ENCODE measurements around the gene TIMMDC1. TPM values are rescaled to one million over a fixed set of nuclear protein-coding genes. Genes with fewer than 3 reads are reported as not detected.
"Not testable (repeated sequence)": the region's sequence is repeated elsewhere in the genome, so short reads cannot be mapped to it uniquely, and the experiment has no call there.

Gene TIMMDC1
- polyA plus RNA-seq, 1 experiment, result 52.0 TPM

DNA sequence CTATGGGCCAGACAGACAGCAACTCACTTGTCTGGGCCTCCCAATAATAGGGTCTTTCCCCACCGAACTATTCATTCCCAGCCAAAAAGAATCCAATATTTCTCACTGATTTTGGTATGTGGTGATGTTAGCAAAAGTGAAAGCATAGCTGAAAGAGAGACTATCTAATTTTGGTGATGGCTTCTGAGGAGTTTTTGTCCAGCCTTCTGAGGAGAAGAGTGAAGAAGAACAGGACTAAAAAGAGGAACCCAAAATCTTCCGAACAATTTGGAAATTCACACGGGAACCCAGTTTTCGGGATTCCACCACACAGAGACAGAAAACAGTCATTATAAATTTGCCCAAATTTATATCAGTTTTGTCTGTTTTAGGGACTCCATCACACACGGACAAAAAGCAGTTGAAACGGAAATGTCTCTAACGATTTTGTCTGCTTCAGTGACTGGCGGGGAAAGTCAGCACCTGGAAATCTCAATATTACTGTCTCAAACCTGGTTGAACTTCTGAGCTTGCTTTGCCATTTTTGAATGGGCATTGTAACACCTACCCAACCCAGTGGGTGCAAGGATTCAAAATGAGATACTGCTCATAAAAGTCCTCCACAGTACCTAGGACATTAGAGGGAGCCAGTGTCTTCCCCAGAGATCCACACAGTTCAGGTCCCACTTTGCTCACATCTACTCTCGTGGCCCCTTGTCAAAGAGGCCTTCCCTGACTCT lies 52.0 kb downstream of the TIMMDC1 start:
- no peak for TF ChIP-seq CTCF (IDR thresholded peaks at IDR 0.05; ENCODE audit: insufficient read depth, low read depth, low read length)
- no peak for DNase-seq (ENCODE audit: low read depth)
- Histone ChIP-seq H3K27me3 (ENCODE audit: control insufficient read depth, insufficient read depth, low read length) (no peaks in the 10 kb centered on the region), H3K4me3 (ENCODE audit: low read depth, low read length) (no peak overlapping the region), H3K36me3 (ENCODE audit: control insufficient read depth, insufficient read depth, low read length) (no peaks in the 10 kb centered on the region)
- CTCF ChIA-PET, result no interaction called here
- POLR2A ChIA-PET, result no interaction called here

GRCh38 chr3:119551598-119551997 lies 53.3 kb downstream of the TIMMDC1 start:
- Histone ChIP-seq H3K36me3 (ENCODE audit: control insufficient read depth, insufficient read depth, low read length) (no peaks in the 10 kb centered on the region), H3K27me3 (ENCODE audit: control insufficient read depth, insufficient read depth, low read length) (peaks cover 2% of the 10 kb centered on the region; the same call in 1 of the 2 replicates), H3K4me3 (ENCODE audit: low read depth, low read length) (no peak overlapping the region)
- CTCF ChIA-PET, result interaction anchor here (1.4 kb wide), 1 partner anchor 12 kb away, joined by 5 read pairs; no protein-coding TSS in a partner anchor
- DNase-seq (ENCODE audit: low read depth), result no peak
- TF ChIP-seq CTCF (IDR thresholded peaks at IDR 0.05; ENCODE audit: insufficient read depth, low read depth, low read length), result no peak
- POLR2A ChIA-PET, result no interaction called here

DNA sequence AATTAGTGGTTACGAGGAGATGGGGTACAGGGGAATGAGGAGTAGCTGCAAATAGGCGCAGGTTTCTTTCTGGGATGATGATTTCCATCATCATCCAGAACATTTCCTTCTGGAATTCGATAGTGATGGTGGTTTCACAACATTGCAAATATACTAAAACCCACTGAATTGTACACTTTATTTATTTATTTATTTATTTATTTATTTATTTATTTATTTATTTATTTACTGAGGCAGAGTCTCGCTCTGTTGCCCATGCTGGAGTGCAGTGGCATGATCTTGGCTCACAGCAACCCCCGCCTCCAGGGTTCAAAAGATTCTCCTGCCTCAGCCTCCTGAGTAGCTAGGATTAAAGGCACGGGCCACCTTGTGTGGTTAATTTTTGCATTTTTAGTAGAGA lies 54.6 kb downstream of the TIMMDC1 start:
- H3K27me3 ChIP-seq (ENCODE audit: control insufficient read depth, insufficient read depth, low read length); H3K4me3 ChIP-seq (ENCODE audit: low read depth, low read length); POLR2A ChIA-PET; H3K36me3 ChIP-seq (ENCODE audit: control insufficient read depth, insufficient read depth, low read length); CTCF ChIA-PET; DNase-seq (ENCODE audit: low read depth): not testable (repeated sequence)

DNA sequence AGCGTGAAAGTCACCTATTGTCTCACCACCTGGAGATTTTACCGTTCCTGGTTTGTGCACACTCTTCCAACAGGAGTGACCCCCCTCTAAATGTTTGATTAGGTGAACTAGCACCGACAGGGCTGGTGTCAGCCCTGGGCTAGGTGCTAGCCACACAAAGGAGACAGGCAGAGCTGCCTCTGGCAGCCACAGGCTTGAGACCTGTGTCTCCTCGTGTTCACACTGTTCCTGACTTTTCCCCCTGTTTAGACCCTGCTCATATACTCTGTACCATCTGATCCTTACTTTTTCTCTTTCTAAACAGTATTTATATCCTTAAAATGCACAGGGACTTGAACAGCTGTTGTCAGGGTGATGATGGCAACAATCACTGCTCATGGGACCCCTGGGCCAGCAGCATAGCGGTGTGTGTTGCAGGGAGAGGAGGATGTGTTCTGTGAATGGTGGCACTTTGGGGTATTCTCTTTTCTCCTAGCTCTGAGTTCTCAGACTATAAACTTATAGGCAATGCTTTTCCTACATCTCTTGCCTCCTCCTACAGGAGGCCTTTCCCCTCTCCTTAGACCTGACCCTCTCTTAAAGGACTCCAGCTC lies 55.6 kb downstream of the TIMMDC1 start:
- Histone ChIP-seq H3K36me3 (ENCODE audit: control insufficient read depth, insufficient read depth, low read length) (no peaks in the 10 kb centered on the region), H3K4me3 (ENCODE audit: low read depth, low read length) (no peak overlapping the region), H3K27me3 (ENCODE audit: control insufficient read depth, insufficient read depth, low read length) (peaks cover 4% of the 10 kb centered on the region)
- no peak for TF ChIP-seq CTCF (IDR thresholded peaks at IDR 0.05; ENCODE audit: insufficient read depth, low read depth, low read length)
- no peak for DNase-seq (ENCODE audit: low read depth)
- POLR2A ChIA-PET, result no interaction called here
- CTCF ChIA-PET, result no interaction called here

DNA sequence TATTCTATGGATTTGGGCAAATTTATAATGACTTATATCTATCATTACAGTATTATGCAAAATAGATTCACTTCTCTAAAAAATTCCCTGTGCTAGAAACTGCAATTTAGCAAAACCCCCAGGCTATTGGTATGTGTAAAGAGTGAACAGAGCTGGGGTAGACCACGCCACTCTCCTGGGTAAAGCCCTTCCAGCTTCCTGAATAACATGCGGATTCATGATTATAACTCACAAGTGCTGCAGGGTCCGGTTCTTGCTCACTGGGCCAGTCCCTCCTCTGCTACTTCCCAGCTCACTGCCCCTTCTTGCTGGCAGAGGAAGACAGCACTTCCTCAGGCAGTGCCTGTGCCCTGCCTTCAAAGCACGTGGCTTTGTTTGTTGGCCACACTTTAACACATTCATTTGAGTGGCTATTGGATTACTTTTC lies 57.0 kb downstream of the TIMMDC1 start:
- POLR2A ChIA-PET, result no interaction called here
- Histone ChIP-seq H3K27me3 (ENCODE audit: control insufficient read depth, insufficient read depth, low read length) (peaks cover 4% of the 10 kb centered on the region), H3K4me3 (ENCODE audit: low read depth, low read length) (no peak overlapping the region), H3K36me3 (ENCODE audit: control insufficient read depth, insufficient read depth, low read length) (no peaks in the 10 kb centered on the region)
- TF ChIP-seq CTCF (IDR thresholded peaks at IDR 0.05; ENCODE audit: insufficient read depth, low read depth, low read length), result no peak
- DNase-seq (ENCODE audit: low read depth), result no peak
- CTCF ChIA-PET, result no interaction called here
